Kasumi-1 (cell line): ENCODE data around the gene SH2B3.

ENCODE experiments used
- DNase-seq, 2 experiments: peaks; one replicate each; lab custom pipeline; 2025; lab: John Stamatoyannopoulos, UW

Gene SH2B3

DNA sequence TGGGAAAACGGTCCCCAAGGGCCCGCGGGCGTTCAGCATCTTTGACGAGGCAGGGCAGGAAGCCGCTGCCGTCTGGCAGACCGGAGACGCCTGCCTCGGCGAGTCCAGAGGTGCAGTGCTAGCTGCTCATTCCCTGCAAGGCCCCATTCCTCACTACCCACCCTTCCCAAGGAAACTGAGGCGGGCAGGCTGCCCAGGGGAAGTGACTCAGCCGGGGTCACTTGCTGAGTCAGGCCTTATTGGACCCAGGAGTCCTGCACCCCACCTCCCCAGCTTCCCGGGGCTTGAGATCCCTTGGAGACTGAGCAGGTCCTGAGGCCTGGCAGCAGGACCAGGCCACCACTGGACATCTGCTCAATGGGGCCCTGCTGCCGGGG is 3.7 kb downstream of the SH2B3 start:
- peak; percentile 29 to 35 for DNase-seq

DNA sequence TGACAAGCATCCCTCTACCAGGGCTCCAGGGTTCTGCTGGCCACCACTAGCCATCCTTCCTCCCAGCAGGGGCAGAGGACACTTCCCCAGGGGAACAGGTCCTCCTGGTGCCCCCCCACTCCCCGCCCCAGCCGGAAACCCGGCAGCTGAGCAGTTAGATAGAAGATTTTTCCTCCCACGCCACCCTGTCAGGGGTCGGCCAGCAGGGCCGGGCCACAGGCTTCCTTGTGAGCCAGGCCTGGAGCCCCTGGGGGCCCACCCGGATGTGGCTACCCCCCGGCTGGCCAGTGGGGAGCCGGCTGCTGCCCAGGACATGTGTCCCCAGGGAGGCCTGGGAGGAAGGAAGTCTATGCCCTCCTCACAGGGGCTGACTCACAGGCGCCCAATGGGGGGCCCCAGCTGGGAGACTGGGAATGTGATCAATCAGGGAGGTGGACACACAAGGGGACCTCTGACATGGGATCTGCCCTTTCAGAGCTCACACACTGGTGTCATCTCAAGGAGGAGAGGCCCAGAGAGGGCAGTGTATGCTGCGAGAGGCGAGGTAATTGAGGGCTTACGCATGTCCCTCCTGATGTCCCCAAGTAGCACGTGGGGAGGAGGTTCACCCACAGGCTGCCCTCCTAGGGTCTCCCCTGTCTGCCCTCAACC is 4.2 kb downstream of the SH2B3 start:
- peak; percentile 56 to 75 for DNase-seq

DNA sequence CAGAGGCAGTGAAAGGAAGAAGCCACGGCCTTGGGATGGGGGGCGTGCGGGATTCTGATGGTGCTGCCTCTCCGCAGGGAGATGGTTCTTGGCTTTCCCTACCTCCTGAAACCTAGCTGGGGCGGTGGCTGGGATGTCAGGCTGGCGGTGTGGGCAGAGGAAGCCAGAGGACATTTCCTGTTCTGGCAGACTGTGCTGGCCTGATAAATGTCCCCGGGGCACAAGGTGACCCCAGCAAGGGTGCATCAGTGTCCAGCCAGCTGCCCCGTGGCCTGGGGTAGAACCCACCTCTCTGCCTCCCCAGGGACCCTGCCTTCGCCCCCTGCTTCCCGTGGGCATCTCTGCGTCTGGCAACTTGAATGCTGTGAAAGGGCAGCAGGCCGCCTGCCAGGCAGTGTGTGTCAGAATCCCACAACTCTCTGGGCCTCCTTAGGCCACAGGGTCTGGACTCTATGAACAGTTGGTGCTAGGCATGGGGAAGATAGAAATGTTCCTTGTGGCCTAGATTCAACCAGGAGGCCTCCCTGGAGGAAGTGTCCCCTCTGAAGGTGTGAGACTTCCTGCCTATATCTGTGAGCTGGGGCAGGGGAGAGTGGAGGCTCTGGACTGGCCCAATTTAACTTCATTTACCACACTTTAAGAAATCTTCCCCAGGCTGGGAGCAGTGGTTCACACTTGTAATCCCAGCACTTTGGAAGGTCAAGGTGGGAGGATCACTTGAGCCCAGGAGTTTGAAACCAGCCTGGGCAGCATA is 4.9 kb downstream of the SH2B3 start:
- no peak for DNase-seq

DNA sequence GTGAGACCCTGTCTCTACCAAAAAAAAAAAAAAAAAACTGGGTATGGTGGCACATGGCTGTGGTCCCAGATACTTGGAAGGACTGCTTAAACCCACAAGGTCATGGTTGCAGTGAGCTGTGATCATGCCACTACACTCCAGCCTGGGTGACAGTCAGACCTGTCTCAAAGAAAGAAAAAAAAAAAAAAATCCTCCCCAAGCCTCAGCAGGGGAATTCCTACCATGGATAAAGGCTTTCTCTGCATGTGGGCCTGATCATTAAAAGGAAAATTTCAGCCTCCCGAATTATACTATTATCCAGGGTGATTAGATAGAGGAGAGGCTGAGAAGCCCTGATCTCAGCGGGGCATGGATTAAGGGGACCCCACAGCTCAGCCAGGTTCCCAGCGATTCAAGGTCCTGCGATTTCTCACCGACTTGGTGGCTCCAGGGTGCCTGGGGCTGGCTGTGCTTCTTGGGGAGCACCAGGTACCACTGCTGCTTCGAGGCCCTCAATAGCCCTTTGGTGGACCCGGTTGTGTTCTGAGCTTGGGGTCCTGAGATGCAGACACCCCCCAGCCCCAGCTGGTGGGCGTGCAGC is 5.6 kb downstream of the SH2B3 start:
- DNase-seq: no peak

DNA sequence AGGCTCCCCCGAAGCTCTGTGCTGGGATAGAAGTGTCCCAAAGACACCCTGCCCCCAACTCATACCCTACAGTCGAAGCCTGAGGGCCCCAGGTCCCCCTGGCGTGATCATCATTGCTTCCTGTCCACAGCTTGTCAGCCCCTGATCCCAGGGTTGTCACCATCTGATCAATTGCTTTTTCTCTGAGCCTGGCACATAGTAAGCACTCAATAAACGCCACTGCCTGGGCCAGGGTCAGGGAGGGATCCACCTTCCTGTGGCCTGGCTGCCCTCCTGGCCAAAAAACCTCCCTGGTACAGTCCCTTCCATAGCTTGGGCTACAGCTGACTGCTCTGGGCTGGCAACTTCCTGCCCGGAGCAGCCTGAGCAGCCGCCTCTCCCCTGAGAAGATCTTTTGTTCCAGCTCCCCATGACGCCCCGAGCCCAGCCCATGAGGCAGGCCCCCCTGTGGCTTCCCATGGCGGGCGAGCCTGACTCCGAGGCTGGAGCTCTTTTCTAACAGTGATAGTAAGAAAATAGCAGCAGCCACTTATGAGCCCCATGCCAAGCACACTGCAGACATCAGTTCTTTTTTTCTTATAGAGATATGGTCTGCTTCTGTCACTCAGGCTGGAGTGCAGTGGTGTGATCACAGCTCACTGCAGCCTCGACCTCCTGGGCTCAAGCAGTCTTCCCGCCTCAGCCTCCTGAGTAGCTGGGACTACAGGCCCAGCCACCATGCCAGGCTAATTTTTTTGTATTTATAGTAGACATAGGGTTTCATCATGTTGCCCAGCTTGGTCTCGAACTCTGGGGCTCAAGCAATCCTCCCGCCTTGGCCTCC is 6.5 kb downstream of the SH2B3 start:
- peak; percentile 18 to 37 for DNase-seq

DNA sequence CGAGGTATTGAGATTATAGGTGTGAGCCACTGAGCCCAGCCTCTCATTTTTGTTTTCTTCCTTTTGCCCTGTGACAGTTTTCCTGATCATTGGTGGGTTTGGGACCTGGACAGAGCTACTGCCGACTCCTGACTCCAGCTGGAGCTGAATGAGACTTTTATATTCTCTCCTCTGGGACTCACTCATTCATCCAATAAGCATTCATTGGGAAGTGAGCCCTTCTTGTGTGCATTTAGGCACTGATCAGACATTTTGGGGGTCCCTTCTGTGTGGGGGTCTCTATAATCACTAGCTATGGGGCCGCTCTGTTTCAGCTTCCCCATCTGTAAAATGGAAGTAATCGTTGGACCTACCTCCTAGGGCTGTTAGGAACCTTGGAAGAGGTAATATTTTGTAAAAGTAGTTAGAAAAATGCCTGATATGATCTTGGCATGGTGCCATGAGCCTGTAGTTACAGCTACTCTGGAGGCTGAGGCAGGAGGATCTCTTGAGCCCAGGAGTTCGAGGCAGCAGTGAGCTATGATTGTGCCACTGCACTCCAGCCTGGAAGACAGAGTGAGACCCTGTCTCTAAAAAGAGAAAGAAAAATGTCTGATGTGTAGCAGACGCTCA is 7.2 kb downstream of the SH2B3 start:
- no peak for DNase-seq

DNA sequence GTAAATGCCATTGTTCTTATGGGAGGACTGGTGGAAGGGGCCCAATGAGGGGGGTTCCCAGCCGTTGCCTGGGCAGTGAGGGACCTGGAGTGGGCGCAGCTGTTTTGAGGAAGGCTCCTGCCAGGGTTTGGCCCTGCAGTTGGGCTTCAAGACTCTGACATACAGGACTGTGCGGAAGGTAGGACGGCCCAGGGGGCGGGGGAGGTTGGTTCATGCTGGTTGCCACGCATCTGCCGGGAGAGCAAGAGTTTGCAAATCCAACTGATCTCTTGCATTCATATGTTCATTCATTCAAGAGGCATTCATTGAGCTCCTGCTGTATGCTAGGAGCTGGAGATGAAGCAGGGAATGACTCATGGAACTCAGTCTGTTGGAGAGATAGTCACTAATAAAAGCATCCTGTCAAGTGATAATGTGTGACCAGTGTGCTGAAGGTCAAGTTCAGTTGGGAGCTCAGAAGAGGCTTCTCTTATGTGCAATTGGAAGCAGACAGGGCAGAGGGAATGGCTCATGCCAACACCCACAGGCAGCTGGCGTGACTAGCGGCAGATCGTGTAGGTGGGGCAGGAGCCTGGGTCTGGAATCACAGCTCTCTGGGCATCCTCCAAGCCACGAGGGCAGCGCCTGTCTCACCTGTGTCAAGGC is 7.8 kb downstream of the SH2B3 start:
- no peak for DNase-seq

DNA sequence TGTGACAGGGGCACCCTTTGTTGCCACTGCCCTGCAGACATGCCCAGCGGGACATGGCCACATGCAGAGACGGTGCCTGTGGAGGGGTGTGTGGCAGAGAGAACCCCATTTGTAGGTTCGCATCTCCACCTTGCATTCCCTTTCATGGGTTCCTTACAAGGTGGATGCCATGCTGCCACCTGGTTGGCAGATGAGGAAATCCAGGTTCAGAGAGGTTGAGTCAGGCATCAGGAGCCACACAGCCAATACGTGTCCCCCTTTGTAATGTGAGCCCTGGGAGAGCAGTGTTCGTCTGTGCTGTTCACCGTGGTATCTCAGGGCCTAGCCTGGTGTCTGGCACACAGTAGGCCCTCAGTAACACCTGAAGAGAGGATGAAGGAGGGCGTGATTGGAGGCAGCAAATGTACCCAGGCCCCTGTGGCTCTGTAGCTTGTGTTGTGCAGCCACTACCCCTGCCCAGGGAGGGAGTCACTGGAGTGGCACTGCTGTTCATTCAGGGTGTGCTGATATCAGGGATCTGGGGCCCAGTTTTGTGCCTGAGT is 9.1 kb downstream of the SH2B3 start:
- no peak for DNase-seq

DNA sequence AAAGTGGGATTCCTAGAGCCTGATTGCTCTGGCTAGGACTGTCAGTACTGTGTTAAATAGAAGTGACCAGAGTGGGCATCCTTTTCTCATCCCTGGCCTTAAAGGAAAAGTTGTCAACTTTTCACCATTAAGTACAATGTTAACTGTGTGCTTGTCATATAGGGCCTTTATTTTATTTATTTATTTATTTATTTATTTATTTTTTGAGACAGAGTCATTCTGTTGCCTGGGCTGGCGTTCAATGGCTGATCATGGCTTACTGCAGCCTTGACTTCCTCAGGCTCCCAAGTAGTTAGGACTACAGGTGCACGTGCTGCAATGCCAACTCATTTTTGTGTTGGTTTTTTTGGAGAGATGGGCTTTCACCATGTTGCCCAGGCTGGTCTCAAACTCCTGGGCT is 11.6 kb downstream of the SH2B3 start:
- no peak for DNase-seq

DNA sequence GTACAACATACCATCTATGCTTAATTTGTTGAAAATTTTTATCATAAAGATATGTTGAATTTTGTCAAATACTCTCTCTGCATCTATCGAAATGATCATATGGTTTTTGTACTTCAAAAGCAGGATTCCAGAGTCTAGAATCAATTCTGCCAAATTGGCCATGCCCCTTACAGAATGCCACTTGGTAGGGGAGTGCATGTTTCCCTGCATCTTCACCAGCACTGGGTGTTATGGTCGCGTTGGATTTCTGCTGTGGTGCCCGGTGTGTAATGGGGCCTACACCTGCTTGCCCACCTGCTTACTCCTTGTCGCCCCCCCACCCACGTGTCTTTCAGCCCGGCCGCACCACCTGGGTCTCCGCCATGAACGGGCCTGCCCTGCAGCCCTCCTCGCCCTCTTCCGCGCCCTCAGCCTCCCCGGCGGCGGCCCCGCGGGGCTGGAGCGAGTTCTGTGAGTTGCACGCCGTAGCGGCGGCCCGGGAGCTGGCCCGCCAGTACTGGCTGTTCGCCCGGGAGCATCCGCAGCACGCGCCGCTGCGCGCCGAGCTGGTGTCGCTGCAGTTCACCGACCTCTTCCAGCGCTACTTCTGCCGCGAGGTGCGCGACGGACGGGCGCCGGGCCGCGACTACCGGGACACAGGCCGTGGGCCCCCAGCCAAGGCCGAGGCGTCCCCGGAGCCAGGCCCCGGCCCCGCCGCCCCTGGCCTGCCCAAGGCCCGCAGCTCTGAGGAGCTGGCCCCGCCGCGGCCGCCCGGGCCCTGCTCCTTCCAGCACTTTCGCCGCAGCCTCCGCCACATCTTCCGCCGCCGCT is 12.3 kb downstream of the SH2B3 start:
- DNase-seq: no peak

DNA sequence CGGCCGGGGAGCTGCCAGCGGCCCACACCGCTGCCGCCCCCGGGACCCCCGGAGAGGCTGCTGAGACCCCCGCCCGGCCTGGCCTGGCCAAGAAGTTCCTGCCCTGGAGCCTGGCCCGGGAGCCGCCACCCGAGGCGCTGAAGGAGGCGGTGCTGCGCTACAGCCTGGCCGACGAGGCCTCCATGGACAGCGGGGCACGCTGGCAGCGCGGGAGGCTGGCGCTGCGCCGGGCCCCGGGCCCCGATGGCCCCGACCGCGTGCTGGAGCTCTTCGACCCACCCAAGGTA is 12.8 kb downstream of the SH2B3 start:
- DNase-seq: no peak

DNA sequence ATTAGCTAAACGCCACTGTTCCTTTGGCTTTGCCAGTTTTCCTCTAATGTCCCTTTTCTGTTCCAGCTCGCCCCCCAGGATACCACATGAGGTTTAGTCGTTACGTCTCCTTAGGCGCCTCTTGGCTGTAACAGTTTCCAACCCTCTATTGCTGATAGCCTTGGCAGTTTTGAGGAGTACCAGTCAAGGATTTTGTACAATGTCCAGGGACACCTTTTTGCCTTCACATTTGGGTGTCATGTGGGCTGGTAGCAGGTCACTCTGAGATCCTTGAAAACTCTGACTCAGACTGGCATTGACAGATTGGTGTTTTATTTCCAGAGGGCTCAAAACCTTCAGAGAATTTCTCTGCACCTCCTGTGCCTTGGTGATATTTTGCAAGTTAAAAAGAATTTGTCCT is 14.1 kb downstream of the SH2B3 start:
- no peak for DNase-seq

DNA sequence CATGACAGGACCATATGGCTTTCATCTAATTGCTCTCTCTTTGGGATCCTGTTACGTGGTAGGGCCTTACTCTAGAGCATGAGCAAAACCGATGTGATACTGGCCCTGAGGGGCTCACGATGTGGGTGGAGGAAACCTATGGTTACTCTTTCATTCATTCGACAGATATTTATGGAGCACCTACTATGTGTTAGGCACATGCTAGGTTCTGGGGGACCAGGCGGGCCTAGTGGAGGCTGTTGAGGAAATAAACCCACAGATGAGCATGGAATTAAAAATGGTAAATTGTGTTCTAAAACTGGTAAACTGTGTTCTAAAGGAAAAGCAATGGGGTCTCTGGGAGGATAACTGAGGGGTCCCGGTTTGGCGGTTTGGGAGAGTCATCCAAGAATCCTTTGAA is 14.8 kb downstream of the SH2B3 start:
- DNase-seq: no peak

DNA sequence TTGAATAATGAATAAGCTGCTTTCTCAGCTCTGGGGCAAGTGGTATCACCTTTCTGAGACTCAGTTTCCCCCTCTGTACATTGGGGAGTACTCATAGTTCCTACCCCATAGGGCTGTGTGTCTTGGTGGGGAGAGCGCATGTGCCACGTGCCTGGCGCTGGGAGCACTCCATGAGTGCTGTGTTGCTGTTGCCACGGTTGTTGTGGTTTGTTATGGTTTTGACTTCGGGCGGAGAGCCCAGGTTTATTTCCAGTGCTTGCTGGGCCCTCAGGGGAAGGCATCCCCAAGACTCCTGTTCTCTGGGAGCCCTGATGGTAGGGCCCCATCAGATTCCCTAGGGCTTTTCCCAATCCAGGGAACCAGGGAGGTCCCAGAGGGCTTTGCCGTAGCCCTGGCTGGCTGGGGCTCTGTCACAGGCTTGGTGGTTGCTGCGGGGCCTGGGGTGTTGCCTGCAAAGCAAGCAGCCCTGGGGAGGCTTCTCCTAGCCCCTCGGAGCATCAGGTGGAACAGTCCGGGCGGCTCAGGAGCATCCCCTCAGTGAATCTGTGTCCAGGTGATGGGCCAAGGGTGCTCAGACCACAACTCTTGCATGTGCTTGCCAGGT is 18.6 kb downstream of the SH2B3 start:
- no peak for DNase-seq

DNA sequence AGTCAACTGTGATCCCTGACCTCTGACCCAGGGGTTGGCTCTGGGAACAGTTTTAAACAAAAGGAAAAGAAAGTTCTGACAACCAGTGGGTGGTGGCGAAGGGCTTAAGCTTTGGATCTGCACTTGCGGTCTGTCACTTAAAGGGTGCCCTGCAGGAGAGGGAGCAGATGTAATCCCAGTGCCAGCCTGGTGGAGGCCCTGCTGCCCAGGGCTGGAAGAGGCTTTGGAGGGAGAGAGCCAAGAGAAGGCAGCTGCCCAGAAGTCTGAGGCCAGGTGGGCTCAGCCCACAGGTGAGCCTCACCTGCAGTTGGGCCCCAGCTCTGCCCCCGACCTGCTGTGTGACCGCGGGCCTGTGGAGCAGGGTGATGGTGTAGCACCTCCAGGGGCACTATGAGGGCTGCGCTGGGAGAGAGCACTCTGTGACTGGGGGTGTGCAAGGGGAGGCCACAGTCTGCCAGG is 19.1 kb downstream of the SH2B3 start:
- DNase-seq: no peak

DNA sequence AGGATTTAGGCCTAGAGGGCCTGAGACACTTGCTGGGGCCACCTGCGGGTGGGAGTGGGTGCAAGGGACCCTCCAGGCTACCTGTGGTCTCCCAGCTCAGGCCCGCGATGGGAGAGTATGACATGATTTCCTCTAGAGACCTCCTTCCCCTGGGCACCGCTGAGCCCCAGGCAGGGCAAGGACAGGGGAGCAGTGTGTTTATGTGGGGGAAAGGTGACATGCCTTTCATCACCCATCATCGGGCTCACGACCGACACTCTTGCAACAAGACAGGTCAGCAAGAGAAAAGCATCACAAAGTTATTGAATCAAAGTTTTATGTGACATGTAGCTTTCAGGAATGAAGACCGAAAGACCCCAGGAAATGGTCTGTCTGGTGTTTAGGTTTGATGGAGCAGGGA is 19.9 kb downstream of the SH2B3 start:
- no peak for DNase-seq

DNA sequence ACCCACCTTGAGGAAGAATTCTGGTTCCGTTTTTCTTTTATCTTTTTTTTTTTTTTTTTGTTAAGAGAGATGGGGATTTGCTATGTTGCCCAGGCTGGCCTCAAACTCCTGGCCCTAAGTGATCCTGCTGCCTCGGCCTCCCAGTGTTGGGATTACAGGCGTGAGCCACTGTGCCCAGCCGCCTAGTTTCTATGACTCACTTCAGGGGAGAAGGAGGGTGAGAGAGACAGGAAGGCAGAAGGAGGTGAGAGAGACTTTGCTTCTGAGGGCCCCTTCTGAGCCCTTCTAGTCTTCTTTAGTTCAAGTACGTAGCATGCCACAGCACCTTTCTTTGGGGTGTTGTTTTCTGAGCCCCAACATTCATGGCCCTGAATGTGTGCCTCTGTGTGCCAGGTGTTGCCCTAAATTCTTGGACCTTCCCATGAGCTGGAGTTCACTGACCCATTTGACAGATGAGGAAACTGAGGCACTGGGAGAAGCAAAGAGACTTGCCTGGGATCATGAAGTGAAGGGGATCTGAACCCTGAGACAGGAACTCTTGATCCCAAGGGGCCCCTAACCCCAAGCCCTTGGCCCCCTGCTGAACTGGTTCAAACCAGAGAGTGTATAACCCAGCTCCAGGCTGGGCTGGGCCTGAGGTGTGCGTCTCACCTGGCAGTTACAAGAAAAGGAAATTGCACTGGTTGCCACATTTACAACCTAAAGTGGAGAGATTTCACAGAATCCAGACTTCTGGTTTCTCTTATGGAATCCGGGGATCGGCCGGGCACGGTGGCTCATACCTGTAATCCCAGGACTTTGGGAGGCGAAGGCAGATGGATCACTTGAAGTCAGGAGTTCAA is 20.8 kb downstream of the SH2B3 start:
- DNase-seq: peak; percentile 25 to 28

DNA sequence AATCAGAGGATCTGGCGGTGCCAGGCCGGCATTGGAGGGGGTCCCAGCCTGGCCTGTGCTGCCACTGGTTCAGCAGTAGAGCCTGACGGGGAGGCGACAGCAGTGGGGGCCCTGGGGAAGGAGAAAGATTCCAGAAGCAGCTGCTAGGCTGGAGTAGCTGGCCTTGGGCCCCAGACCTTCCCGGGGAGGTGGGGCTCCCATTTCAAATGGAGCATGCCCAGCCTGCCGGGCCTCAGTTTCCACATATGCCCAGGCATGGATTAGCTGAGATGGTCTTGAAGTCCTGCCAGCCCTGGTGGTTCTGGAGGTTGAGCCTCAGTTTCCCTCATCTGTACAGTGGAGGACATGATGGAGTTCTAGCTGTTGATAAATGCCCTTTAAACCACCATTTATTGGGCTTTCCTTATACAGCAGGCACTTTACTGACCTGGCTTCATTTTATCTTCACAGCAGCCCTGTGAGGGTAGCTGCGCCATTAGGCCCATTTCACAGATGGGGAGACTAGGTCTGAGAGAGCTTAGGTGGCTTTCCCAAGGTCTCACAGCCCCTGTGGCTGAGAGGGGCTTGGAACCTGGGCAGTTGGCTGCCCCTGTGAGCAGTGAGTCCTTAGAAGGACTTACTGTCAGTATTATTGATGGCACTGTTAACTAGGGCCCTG is 21.8 kb downstream of the SH2B3 start:
- DNase-seq: no peak
